ENCODE results near the gene IL17RA.

IL17RA gene

DNA sequence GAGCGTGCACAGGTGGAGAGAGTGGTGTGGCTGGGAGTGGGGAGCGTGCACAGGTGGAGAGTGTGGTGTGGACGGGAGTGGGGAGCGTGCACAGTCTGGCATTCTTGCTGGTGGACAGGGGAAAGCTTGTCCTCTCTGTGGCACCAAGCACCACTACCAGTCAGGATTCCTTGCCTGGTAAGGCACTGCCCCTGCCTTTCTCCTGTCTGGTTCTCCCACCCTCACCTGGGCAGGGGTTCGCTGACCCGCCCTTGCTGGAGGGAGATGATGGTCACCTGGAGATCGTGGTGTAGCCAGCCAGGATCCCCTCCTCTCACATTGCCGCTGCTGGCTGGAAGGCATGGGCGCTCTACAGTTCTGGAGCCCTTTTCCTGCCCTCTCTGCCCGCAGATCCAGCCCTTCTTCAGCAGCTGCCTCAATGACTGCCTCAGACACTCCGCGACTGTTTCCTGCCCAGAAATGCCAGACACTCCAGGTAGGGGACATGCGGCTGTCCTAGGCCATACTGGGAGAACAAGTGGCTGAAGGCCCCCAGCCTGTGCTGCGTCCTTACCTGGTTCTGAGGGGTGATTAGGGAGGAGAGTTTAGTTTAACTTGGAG, 19.6 kb downstream of the IL17RA start:
- no peak overlapping the region for H3K27ac ChIP-seq
- no peak for TF ChIP-seq ZFX (IDR thresholded peaks at IDR 0.05)
- TF ChIP-seq, protein P1, sequence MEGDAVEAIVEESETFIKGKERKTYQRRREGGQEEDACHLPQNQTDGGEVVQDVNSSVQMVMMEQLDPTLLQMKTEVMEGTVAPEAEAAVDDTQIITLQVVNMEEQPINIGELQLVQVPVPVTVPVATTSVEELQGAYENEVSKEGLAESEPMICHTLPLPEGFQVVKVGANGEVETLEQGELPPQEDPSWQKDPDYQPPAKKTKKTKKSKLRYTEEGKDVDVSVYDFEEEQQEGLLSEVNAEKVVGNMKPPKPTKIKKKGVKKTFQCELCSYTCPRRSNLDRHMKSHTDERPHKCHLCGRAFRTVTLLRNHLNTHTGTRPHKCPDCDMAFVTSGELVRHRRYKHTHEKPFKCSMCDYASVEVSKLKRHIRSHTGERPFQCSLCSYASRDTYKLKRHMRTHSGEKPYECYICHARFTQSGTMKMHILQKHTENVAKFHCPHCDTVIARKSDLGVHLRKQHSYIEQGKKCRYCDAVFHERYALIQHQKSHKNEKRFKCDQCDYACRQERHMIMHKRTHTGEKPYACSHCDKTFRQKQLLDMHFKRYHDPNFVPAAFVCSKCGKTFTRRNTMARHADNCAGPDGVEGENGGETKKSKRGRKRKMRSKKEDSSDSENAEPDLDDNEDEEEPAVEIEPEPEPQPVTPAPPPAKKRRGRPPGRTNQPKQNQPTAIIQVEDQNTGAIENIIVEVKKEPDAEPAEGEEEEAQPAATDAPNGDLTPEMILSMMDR (conservative IDR thresholded peaks at IDR 0.05): no peak

DNA sequence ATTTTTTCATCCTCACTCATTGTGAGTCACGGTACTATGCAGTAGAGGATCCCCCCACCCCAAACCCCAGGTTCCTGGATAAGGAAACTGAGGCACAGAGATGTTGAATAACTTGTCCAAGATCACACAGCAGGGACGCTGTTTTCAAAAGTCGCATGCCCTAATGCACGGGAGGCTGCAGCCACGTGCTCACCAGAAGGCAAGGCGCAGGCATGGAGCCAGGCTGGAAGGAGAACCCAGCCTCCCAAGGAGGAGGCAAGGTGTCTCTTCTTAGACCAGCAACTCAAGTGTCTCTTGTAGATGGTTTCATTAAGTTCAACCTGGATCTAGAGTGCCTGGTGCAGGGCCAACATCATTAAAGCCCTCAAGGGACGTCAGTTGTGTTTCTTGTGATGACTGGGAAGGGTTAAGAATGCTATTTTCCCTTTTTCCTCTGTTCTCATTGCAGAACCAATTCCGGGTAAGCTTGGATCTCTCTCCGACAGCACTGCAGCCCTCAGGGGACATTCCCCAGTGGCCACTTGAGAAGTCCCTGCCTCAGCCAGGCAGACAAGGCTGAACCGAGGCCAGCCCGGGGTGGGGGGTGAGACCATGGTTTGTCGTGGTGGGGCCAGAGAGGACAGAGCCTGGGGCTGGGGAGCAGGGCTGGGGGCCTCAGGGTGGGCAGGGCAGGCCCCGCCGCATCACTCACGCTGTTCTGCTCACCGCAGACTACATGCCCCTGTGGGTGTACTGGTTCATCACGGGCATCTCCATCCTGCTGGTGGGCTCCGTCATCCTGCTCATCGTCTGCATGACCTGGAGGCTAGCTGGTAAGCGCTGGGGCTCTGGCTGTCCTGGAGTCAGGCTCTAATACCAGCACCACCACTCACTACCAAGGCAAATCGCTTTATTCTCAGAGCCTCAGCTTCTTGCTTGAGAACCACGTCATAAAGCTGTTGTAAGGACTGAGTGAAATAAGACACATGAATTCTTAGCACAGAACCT, 20.6 kb downstream of the IL17RA start:
- H3K27ac ChIP-seq: no peak overlapping the region
- TF ChIP-seq, protein P1 (conservative IDR thresholded peaks at IDR 0.05): no peak
- TF ChIP-seq ZFX (IDR thresholded peaks at IDR 0.05): no peak

GRCh38 chr22:17106161-17106784, 21.5 kb downstream of the IL17RA start:
- no peak overlapping the region for H3K27ac ChIP-seq
- TF ChIP-seq, protein P1 (conservative IDR thresholded peaks at IDR 0.05): no peak
- no peak for TF ChIP-seq ZFX (IDR thresholded peaks at IDR 0.05)

DNA sequence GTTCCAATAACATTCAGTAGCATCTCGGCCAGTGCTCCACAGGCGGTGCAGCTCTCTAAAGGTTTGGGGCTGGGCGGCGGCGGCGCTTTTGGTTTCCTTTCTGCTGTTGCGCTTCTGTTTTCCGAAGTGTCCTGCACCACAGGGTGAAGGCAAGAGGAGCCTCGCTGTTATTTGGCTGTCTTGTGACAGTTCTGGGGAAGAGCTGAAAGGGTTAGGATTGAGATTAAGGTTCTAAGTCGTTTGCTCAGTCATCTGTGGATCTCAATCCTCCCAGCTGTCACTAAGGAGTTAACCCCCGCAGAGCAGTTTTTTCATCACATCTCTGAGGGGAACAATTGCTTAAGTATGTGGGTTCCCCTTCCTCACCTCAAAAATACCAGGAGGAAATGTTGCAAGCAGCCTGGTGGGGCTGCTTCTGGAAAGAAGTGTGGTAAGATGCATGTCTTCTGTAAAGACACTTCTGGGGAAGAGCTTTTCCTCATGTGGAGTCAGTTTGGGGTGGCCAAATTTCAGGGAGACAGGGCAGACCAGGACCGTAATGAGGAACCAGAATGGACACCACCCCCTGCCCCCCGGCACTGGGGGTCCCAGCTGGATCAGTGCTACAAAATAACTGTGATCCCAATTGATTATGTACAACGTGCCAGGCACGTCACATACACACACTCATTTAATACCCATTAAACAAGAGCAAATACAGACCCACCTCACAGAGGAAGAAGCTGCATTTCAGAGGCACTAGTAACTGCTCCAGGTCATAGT, 22.2 kb downstream of the IL17RA start:
- no peak overlapping the region for H3K27ac ChIP-seq
- no peak for TF ChIP-seq ZFX (IDR thresholded peaks at IDR 0.05)
- TF ChIP-seq, protein P1 (conservative IDR thresholded peaks at IDR 0.05): no peak

- no peak overlapping the region for H3K27ac ChIP-seq
- TF ChIP-seq ZFX (IDR thresholded peaks at IDR 0.05): no peak
- TF ChIP-seq, protein P1 (conservative IDR thresholded peaks at IDR 0.05): no peak
Observed at GRCh38 chr22:17107547-17107810, 22.7 kb downstream of the IL17RA start.

DNA sequence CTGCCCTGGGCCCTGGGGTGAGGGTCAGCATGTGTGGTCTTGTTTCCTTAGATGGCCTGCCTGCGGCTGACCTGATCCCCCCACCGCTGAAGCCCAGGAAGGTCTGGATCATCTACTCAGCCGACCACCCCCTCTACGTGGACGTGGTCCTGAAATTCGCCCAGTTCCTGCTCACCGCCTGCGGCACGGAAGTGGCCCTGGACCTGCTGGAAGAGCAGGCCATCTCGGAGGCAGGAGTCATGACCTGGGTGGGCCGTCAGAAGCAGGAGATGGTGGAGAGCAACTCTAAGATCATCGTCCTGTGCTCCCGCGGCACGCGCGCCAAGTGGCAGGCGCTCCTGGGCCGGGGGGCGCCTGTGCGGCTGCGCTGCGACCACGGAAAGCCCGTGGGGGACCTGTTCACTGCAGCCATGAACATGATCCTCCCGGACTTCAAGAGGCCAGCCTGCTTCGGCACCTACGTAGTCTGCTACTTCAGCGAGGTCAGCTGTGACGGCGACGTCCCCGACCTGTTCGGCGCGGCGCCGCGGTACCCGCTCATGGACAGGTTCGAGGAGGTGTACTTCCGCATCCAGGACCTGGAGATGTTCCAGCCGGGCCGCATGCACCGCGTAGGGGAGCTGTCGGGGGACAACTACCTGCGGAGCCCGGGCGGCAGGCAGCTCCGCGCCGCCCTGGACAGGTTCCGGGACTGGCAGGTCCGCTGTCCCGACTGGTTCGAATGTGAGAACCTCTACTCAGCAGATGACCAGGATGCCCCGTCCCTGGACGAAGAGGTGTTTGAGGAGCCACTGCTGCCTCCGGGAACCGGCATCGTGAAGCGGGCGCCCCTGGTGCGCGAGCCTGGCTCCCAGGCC, 23.7 kb downstream of the IL17RA start:
- TF ChIP-seq, protein P1 (conservative IDR thresholded peaks at IDR 0.05): no peak
- no peak for TF ChIP-seq ZFX (IDR thresholded peaks at IDR 0.05)
- no peak overlapping the region for H3K27ac ChIP-seq

Measured in C4-2B (cell line).